HG02884 (cell line): Measurements from ENCODE around the gene ZNF827.

Experiments used
- ATAC-seq: cut with Tn5 transposase; IDR thresholded peaks from one replicate; pipeline ENCODE4 v1.9.1; 2021; ENCODE audit warnings: mild to moderate bottlenecking, moderate library complexity; ENCODE audit not compliant: unreplicated experiment

Gene ZNF827

GRCh38 chr4:145732001-145732815 lies 206.4 kb downstream of the ZNF827 start:
- no peak for ATAC-seq

- ATAC-seq: no peak
Observed at GRCh38 chr4:145731028-145731427, 207.6 kb downstream of the ZNF827 start.

DNA sequence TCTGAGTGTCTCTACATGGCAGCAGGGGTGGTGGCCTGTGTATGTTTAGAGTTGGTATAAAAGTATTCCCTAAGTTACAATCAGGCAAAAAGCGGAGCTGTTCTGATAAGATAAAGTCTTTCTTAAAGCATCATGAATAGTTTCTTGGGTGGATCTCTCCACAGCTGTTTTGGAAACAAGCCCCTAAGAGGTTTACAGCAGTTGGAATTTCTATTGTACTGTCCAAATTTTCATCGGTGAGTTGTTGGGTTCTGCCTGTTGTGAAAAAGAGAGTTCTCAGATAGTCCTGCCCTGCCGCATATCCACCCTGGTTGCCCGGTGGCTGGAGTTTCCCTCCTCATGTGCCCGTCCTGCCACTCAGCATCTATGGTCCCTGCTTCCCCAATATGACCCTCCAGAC lies 208.6 kb downstream of the ZNF827 start:
- ATAC-seq: no peak

DNA sequence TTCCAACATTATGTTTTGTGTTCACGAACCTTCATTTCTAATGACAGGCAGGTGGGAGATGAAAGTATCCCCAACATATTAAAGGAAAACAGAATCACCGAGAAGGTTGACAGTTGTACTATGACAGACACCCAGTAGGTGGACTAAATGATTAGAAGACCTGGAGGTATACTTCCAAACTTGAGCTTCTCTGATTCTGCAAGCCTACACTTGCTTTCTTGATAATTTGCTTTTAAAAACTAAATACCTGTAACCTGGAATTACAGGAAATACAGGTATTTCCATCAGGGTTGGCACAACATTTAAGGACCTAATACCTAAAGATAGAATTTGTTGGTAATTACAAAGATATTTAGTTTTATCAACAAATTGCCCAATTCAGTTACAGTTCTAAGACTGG lies 215.3 kb downstream of the ZNF827 start:
- ATAC-seq: no peak

GRCh38 chr4:145722561-145722960 lies 216.1 kb downstream of the ZNF827 start:
- ATAC-seq: no peak

- peak; percentile 35 for ATAC-seq
Observed at GRCh38 chr4:145720656-145721055, 218.0 kb downstream of the ZNF827 start.

DNA sequence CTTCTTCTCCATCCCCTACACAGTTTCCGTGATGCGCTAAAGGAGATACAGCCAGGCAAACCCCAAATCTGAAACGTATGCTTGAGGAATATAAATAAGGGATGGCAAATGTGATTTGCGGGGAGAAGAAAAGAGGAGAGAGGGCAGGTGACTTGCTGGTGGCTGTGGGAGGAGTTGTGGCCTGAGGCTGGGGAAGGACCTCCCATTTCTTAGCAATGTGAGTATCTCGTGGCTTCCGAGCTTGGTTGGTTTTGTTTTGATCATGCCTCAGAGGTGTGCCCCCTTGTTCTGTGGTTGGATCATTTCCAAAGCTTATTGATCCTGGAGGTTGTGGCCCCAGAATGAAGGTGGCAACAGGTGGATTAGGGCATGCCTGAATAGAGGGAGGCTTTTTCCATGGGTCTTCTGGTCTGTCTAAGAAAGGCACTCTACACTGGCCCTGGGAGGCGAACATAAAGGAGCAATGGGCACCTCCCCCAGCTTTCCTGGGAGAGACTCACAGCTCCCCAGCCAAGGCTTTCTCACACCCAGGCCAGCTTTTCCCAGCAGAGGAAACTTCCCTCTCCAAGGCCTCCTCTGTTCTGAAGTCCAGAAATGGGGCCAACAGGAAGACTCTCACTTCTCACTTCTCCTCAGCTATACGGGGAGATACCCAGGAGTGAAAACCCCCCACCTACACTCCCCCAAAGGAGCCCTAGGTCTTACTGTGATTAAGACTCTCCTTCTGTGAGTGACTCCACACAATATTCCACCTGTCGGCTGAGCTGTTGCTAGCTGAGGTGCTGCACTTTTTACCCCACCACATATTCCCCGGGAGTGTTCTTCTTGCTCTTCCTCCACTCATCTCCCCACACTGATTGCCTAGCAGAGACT lies 218.6 kb downstream of the ZNF827 start:
- ATAC-seq: peak; percentile 78

DNA sequence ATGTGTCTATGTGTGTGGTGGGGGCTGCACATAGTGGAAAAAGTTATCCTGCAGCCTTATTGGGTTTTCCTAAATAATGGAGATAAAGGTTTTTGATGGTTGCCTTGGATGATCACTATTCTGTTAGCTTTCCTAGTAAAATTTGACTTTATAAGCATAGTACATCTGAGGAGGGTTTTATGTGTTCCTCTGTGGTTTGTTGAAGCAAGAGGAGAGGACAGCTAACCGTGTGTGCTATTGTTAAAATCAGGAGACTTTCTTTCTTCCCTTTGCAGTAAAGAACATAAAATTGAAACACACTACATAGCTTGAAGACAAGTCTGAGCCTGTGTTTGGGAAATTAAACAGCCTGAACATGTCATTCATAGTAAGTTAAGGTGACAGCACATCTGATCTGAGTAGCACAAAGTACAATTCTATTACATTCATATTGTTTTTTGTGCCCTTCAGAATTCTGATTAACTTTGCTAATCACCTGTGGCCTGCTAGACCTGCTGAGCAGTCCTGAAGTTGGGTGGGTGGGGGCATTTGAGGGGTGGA lies 221.9 kb downstream of the ZNF827 start:
- ATAC-seq: no peak

DNA sequence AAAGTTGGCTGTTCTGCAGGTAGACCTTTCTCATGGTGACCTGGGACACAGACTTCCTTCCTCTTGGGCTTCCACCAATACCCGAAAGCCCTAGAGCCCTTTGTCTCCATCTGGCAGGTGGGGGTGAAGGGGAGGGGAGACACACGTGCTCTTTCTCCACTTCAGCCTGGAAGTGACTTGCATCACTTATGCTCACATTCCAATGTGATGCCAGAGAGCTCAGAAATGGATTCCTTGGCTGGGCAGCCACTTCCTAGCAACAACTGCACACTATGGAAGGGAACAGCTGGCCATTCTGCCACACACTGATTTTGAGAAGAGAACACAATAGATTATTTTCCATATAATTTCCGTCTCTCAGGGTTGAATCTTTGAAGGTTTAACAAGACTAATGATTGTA lies 222.4 kb downstream of the ZNF827 start:
- no peak for ATAC-seq

GRCh38 chr4:145709843-145710242 lies 228.8 kb downstream of the ZNF827 start:
- ATAC-seq: peak; percentile 96

DNA sequence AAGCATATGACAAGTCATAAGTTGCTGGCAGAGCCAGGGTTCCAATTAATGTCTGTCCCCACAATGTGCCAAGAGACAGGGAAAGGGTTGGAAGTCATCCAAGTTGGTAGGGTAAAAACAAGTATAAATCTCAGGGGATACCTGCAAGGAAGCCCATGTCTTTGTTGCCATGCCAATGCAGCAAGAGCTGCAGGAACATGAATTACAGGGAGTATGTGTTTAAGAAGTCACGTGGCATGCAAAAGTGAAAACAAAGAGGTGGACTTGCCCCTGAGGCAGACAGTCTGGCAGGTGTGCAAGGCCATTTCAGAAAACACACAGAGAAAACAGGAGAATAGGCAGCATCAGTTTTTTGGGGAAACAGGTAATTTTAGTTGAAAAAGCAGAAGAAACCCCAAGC lies 229.3 kb downstream of the ZNF827 start:
- peak; percentile 14 for ATAC-seq
